Thyroid gland (tissue), 4 donors: Measurements from ENCODE around the gene CCDC85A. TPM values are rescaled to one million over a fixed set of nuclear protein-coding genes. Genes with fewer than 3 reads are reported as not detected.

Source experiments
- DNase-seq, 2 donors: peaks; one replicate each; pipeline ENCODE4 v3.0.0-alpha.2; 2019
- H3K27ac ChIP-seq, 3 donors: fragments of 200-600 bp; sonication (generic); 1 replicate in 2 of 3; 2 replicates in 1 of 3; pipeline ENCODE4 v1.5.1; 2016 to 2019; ENCODE audit warnings: mild to moderate bottlenecking in 1 of 3, moderate library complexity in 1 of 3
- H3K27me3 ChIP-seq: fragments of 200-600 bp; sonication (generic); one replicate; pipeline ENCODE4 v1.5.1; 2019
- H3K36me3 ChIP-seq, 2 donors: fragments of 200-600 bp; sonication (generic); one replicate each; pipeline ENCODE4 v1.5.1; 2016 to 2019
- H3K4me1 ChIP-seq, 2 donors: fragments of 200-600 bp; sonication (generic); one replicate each; pipeline ENCODE4 v1.5.1; 2017 to 2019
- H3K4me3 ChIP-seq, 3 donors: fragments of 200-600 bp; sonication (generic); replicated peaks in 1 of 3; 1 replicate in 2 of 3; 2 replicates in 1 of 3; pipeline ENCODE4 v1.5.1; 2016; ENCODE audit warnings: mild to moderate bottlenecking in 1 of 3
- H3K9me3 ChIP-seq: fragments of 200-600 bp; sonication (generic); one replicate; pipeline ENCODE4 v1.5.1; 2017
- POLR2A ChIP-seq, 2 donors: fragments of 450-650 bp; IDR thresholded peaks; one replicate each; pipeline ENCODE4 v1.6.1; 2017; ENCODE audit warnings: antibody characterized with exemption in 2 of 2, mild to moderate bottlenecking in 2 of 2, moderate library complexity in 1 of 2
- WGBS, 2 donors: methylation state at CpG; one replicate each; pipeline ENCODE4 v1.1.5; 2017; 5-methylcytosine and 5-hydroxymethylcytosine counted together
- intact Hi-C: fragments of 100-400 bp; cut with DNase I; formaldehyde crosslinking; loops from one replicate; pipeline ENCODE4 v1.15.1; 2023
- total RNA-seq, 4 donors: library from RNA; depleted of rRNA; stranded (reverse); fragments of >200 nt; gene quantifications; one replicate each; pipeline ENCODE4 v1.2.3, GENCODE V29; 2016
- TF ChIP-seq, protein P1 (sequence below), 6 experiments: fragments of 200-600 bp in 3 of 6; fragments of 450-650 bp in 3 of 6; sonication (generic) in 3 of 6; IDR thresholded peaks; one replicate each; pipeline ENCODE4 v1.5.1; 2016 to 2019; ENCODE audit warnings: antibody characterized with exemption in 6 of 6, mild to moderate bottlenecking in 2 of 6, inconsistent platforms in 1 of 6, moderate library complexity in 1 of 6

Gene CCDC85A
- total RNA-seq, 4 donors from 2014 or later = 24.5 to 36.4 (median 27.6) TPM

GRCh38 chr2:56262241-56262640 is 78.5 kb downstream of the CCDC85A start:
- Histone ChIP-seq H3K4me3 (no peak overlapping the region), H3K27ac (no peak overlapping the region), H3K4me1 (no peaks in the 10 kb centered on the region), H3K36me3 (no peaks in the 10 kb centered on the region), H3K9me3 (no peaks in the 10 kb centered on the region), H3K27me3 (no peaks in the 10 kb centered on the region)
- DNase-seq = no peak
- TF ChIP-seq POLR2A (IDR thresholded peaks at IDR 0.05) = no peak
- TF ChIP-seq, protein P1, sequence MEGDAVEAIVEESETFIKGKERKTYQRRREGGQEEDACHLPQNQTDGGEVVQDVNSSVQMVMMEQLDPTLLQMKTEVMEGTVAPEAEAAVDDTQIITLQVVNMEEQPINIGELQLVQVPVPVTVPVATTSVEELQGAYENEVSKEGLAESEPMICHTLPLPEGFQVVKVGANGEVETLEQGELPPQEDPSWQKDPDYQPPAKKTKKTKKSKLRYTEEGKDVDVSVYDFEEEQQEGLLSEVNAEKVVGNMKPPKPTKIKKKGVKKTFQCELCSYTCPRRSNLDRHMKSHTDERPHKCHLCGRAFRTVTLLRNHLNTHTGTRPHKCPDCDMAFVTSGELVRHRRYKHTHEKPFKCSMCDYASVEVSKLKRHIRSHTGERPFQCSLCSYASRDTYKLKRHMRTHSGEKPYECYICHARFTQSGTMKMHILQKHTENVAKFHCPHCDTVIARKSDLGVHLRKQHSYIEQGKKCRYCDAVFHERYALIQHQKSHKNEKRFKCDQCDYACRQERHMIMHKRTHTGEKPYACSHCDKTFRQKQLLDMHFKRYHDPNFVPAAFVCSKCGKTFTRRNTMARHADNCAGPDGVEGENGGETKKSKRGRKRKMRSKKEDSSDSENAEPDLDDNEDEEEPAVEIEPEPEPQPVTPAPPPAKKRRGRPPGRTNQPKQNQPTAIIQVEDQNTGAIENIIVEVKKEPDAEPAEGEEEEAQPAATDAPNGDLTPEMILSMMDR (IDR thresholded peaks at IDR 0.05) = no peak
- intact Hi-C loops = no loop called here
- WGBS, 2 donors = 60 to 94% methylated on average over 1 of the region's 1 CpG

- no peaks in the 10 kb centered on the region for H3K9me3 ChIP-seq
- no peaks in the 10 kb centered on the region for H3K4me1 ChIP-seq
- no peak overlapping the region for H3K27ac ChIP-seq
- no peak overlapping the region for H3K4me3 ChIP-seq
- 92 to 95% methylated on average over 2 of the region's 2 CpGs for WGBS, 2 donors
- H3K36me3 ChIP-seq = no peaks in the 10 kb centered on the region
- TF ChIP-seq, protein P1 (IDR thresholded peaks at IDR 0.05) = no peak
- TF ChIP-seq POLR2A (IDR thresholded peaks at IDR 0.05) = no peak
- intact Hi-C loops = no loop called here
- H3K27me3 ChIP-seq = no peaks in the 10 kb centered on the region
- DNase-seq = no peak
Measured at GRCh38 chr2:56263876-56264275, 80.1 kb downstream of the CCDC85A start.

DNA sequence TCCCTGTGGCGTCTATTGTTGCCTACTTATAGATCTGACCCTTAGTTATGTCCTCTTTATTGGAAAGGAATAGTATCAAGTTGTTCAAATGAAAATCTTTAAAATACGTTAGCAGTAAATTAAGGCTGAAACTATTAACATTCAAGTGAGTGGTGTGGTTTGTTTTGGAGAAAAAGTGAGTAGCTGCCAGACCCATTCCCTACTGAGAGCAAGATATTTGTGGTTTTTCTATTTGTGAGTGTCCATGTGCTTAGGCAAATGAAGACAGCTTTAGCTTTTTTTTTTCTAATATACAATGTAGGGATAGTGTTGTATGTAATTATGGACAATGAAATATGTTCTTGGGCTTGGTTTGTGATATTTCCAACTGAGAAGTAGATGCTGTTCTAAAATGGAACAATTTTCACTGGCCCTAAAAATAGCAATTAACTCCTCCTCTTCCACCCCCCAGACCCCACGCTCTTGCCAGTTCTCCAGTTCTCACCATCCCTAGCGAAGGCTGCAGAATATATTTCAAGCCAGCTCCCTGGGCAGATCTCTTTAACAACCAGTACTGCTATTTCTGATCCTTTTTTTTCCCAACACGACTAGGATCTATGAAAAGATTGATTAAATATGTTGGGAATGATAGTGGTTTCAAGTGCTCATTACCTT is 83.1 kb downstream of the CCDC85A start:
- no peak for TF ChIP-seq POLR2A (IDR thresholded peaks at IDR 0.05)
- TF ChIP-seq, protein P1 (IDR thresholded peaks at IDR 0.05) = no peak
- intact Hi-C loops = no loop called here
- no peaks in the 10 kb centered on the region for H3K36me3 ChIP-seq
- no peaks in the 10 kb centered on the region for H3K27me3 ChIP-seq
- peaks cover 5 to 8% of the 10 kb centered on the region in 2 donors for H3K4me1 ChIP-seq
- no peak overlapping the region for H3K4me3 ChIP-seq
- WGBS, 2 donors = 77 to 91% methylated on average over 5 of the region's 5 CpGs
- DNase-seq = no peak
- no peaks in the 10 kb centered on the region for H3K9me3 ChIP-seq
- H3K27ac ChIP-seq = no peak overlapping the region

DNA sequence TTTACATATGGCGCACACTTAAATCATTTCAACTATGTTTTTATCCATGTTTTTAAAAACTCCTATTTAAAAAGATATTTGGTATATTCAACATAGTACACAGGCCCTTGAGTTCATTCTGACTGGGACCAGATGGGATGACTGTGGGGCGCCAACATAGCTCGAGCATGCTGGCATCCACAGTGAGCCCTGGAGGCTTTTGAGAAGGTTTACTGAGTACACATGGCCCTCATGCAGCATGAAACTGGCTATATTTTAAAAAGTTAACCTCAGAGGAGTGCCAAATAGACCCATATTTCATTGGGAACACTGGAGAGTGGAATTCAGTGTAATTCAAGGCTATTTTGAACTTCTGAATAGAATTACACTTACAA is 83.6 kb downstream of the CCDC85A start:
- no peaks in the 10 kb centered on the region for H3K36me3 ChIP-seq
- no peak overlapping the region for H3K27ac ChIP-seq
- intact Hi-C loops = no loop called here
- TF ChIP-seq, protein P1 (IDR thresholded peaks at IDR 0.05) = no peak
- no peak for TF ChIP-seq POLR2A (IDR thresholded peaks at IDR 0.05)
- 95% methylated on average over 3 of the region's 3 CpGs for WGBS, 2 donors
- H3K27me3 ChIP-seq = no peaks in the 10 kb centered on the region
- no peak overlapping the region for H3K4me3 ChIP-seq
- no peaks in the 10 kb centered on the region for H3K9me3 ChIP-seq
- peaks cover 5 to 8% of the 10 kb centered on the region in 2 donors for H3K4me1 ChIP-seq
- no peak for DNase-seq

DNA sequence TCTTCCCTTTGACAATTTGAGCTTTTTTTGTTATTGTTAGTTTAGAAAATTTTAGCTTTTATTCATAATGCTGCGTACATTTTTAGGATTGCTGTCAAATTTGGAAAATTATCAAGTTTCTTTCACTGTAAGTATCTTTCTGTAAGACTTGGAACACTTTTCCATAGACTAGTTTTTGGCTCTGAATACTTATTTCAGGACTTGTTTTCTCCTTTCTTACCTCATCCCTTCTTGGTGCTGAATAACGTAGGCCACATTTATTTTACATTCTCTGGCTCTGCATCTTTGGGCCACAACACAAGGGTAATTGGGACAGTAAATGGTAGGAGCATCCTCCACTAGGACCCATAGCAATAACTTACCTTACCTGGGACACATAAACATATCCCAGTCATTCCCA is 85.1 kb downstream of the CCDC85A start:
- H3K27me3 ChIP-seq = no peaks in the 10 kb centered on the region
- WGBS, 2 donors = 84 to 89% methylated on average over 2 of the region's 2 CpGs
- DNase-seq = no peak
- intact Hi-C loops = no loop called here
- H3K36me3 ChIP-seq = no peaks in the 10 kb centered on the region
- H3K9me3 ChIP-seq = no peaks in the 10 kb centered on the region
- peaks cover 5 to 8% of the 10 kb centered on the region in 2 donors for H3K4me1 ChIP-seq
- TF ChIP-seq, protein P1 (IDR thresholded peaks at IDR 0.05) = no peak
- no peak for TF ChIP-seq POLR2A (IDR thresholded peaks at IDR 0.05)
- H3K27ac ChIP-seq = no peak overlapping the region
- no peak overlapping the region for H3K4me3 ChIP-seq
